OCI-LY3 (cell line): ENCODE data around the gene PLXNA3.

Experiments used
- EZH2phosphoT487 ChIP-seq: fragments of 200-600 bp; shearing (Covaris generic); IDR thresholded peaks from 2 replicates; pipeline ENCODE4 v1.6.1; 2018; ENCODE audit warnings: antibody characterized with exemption, mixed run types, low read depth
- TF ChIP-seq, protein P1 (sequence below): fragments of 200-600, 300-600 bp; sonication (generic); IDR thresholded peaks from 2 replicates; pipeline ENCODE4 v1.5.1; 2014; ENCODE audit warnings: antibody characterized with exemption, low read length, low read depth

DNA sequence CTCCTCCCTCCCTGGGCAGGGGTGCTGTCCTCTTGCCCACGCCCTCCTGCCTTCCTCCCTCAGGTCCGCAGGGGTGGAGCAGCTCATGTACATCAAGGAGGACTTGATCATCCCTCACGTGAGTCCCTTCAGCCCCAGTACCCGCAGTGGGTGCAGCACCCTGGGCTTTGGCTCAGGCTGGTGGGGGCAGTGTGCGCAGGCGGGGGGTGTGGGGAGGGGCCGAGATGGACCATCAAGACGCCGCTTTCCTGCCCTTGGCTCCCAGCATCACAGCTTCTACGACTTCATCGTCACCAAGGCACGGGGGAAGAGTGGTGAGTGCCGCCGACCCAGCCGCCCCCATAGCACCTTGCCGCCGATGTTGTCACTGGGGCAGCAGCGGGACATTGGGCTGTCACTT, 8.5 kb upstream of the PLXNA3 start:
- no peak for TF ChIP-seq EZH2phosphoT487
- TF ChIP-seq, protein P1, sequence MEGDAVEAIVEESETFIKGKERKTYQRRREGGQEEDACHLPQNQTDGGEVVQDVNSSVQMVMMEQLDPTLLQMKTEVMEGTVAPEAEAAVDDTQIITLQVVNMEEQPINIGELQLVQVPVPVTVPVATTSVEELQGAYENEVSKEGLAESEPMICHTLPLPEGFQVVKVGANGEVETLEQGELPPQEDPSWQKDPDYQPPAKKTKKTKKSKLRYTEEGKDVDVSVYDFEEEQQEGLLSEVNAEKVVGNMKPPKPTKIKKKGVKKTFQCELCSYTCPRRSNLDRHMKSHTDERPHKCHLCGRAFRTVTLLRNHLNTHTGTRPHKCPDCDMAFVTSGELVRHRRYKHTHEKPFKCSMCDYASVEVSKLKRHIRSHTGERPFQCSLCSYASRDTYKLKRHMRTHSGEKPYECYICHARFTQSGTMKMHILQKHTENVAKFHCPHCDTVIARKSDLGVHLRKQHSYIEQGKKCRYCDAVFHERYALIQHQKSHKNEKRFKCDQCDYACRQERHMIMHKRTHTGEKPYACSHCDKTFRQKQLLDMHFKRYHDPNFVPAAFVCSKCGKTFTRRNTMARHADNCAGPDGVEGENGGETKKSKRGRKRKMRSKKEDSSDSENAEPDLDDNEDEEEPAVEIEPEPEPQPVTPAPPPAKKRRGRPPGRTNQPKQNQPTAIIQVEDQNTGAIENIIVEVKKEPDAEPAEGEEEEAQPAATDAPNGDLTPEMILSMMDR: no peak
